HG02970 (cell line): ENCODE data around the gene MRPS5.

Experiments used
- ATAC-seq: cut with Tn5 transposase; IDR thresholded peaks from one replicate; pipeline ENCODE4 v1.9.1; 2021; ENCODE audit warnings: mild to moderate bottlenecking, moderate library complexity, moderate number of reproducible peaks; ENCODE audit not compliant: unreplicated experiment, low FRiP score

Gene MRPS5

GRCh38 chr2:95091885-95092555 is 29.6 kb downstream of the MRPS5 start:
- ATAC-seq = no peak

GRCh38 chr2:95087379-95087778 is 34.2 kb downstream of the MRPS5 start:
- no peak for ATAC-seq

- no peak for ATAC-seq
Measured at GRCh38 chr2:95086017-95086416, 35.6 kb downstream of the MRPS5 start.

GRCh38 chr2:95082477-95082876 is 39.1 kb downstream of the MRPS5 start:
- no peak for ATAC-seq

GRCh38 chr2:95079199-95079683 is 42.4 kb downstream of the MRPS5 start:
- ATAC-seq = no peak

GRCh38 chr2:95077861-95078603 is 43.6 kb downstream of the MRPS5 start:
- no peak for ATAC-seq

- ATAC-seq = no peak
Measured at GRCh38 chr2:95077530-95077825, 44.1 kb downstream of the MRPS5 start.

- ATAC-seq = peak; percentile 63
Measured at GRCh38 chr2:95076705-95077529, 44.7 kb downstream of the MRPS5 start.

GRCh38 chr2:95075440-95076132 is 46.0 kb downstream of the MRPS5 start:
- ATAC-seq = no peak

GRCh38 chr2:95074663-95075439 is 46.8 kb downstream of the MRPS5 start:
- no peak for ATAC-seq

- no peak for ATAC-seq
Measured at GRCh38 chr2:95073856-95074662, 47.5 kb downstream of the MRPS5 start.

GRCh38 chr2:95072424-95072823 is 49.2 kb downstream of the MRPS5 start:
- ATAC-seq = no peak

- ATAC-seq = no peak
Measured at GRCh38 chr2:95071856-95072255, 49.8 kb downstream of the MRPS5 start.

GRCh38 chr2:95069465-95069864 is 52.1 kb downstream of the MRPS5 start:
- no peak for ATAC-seq

GRCh38 chr2:95068256-95068655 is 53.4 kb downstream of the MRPS5 start:
- no peak for ATAC-seq

- no peak for ATAC-seq
Measured at GRCh38 chr2:95063086-95063958, 58.3 kb downstream of the MRPS5 start.

GRCh38 chr2:95062242-95063085 is 59.1 kb downstream of the MRPS5 start:
- no peak for ATAC-seq
